ENCODE data around the gene MSANTD4. TPM values are rescaled to one million over a fixed set of nuclear protein-coding genes. Genes with fewer than 3 reads are reported as not detected.

Gene MSANTD4
- total RNA-seq: 19.2 and 24.2 TPM in 2 replicates

DNA sequence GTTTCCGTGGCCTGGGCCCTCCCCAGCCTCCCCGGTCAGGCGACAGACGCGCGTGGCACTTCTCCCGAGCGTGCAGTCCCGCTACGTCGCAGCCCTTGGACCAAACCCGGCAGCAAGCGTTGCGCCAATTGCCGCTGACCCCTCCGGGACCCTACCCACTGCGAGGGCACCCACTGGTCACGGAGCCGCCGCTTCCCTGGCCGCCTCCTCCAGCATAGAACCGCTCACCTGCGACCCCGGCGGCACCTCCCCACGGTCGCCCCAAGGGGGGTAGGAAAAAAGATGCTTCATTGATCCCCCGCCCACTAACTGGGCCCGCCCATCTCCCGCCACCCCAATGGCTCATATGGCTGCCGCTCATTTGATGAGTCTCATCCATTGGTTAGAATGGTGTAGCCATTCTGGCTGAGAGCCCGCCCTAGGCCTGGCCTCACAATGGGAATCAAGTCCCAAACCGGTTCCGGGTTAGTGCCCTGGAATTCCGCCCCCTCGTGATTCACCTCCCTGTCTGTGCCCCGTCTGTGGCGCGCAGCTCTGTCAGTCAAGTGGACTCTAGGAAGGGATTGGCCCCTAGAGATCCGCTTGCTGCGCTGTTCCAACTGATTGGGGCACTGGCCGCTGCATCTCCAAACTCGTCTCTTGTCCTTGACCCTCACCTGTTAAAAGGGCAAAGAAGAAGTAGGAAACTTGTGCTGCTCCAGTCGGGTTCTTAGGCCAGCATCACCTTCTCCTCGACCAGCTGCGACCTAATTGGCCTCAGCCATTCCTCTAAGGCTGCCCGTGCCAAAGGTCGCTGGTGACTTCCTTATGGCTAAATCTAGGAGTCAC is at the start of gene MSANTD4:
TSS of gene MSANTD4 (minus strand) at position 274 of the 828 bp plus-strand sequence. CDS start 11,323 bp downstream, outside the sequence.
- Histone ChIP-seq H3K27me3 (ENCODE audit: control insufficient read depth, insufficient read depth, low read length) (no peaks in the 10 kb centered on the region), H3K4me3 (ENCODE audit: low read depth, low read length) (peak within 1 kb of the TSS; percentile 96), H3K36me3 (ENCODE audit: control insufficient read depth, insufficient read depth, low read length) (no peaks in the 10 kb centered on the region)
- DNase-seq (ENCODE audit: low read depth): peak; percentile 97
- TF ChIP-seq, protein P1, sequence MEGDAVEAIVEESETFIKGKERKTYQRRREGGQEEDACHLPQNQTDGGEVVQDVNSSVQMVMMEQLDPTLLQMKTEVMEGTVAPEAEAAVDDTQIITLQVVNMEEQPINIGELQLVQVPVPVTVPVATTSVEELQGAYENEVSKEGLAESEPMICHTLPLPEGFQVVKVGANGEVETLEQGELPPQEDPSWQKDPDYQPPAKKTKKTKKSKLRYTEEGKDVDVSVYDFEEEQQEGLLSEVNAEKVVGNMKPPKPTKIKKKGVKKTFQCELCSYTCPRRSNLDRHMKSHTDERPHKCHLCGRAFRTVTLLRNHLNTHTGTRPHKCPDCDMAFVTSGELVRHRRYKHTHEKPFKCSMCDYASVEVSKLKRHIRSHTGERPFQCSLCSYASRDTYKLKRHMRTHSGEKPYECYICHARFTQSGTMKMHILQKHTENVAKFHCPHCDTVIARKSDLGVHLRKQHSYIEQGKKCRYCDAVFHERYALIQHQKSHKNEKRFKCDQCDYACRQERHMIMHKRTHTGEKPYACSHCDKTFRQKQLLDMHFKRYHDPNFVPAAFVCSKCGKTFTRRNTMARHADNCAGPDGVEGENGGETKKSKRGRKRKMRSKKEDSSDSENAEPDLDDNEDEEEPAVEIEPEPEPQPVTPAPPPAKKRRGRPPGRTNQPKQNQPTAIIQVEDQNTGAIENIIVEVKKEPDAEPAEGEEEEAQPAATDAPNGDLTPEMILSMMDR (IDR thresholded peaks at IDR 0.05; ENCODE audit: insufficient read depth, low read length, severe bottlenecking): no peak
- FAIRE-seq: peak; percentile 96

DNA sequence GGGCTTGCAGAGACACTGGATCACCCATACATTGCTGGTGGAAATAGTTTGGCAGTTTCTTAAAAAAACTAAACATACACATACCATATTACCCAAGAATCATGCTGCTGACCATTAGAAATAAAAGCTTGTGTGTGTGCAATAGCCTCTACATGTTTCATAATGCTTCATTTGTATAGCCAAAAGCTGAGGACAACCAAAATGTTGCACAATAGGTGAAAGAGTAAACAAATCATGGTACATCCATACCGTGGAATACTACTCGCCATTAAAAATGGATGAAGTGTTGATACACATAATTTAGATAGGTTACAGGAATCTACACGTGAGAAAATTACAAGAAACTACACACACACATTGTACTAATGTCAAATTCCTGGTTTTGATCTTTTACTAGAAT is 48.6 kb upstream of the MSANTD4 start:
- DNase-seq (ENCODE audit: low read depth): no peak
- no peak overlapping the region for H3K4me3 ChIP-seq (ENCODE audit: low read depth, low read length)
- H3K27me3 ChIP-seq (ENCODE audit: control insufficient read depth, insufficient read depth, low read length): no peaks in the 10 kb centered on the region
- H3K36me3 ChIP-seq (ENCODE audit: control insufficient read depth, insufficient read depth, low read length): peaks cover 1% of the 10 kb centered on the region
- FAIRE-seq: no peak
- TF ChIP-seq, protein P1 (IDR thresholded peaks at IDR 0.05; ENCODE audit: insufficient read depth, low read length, severe bottlenecking): no peak

DNA sequence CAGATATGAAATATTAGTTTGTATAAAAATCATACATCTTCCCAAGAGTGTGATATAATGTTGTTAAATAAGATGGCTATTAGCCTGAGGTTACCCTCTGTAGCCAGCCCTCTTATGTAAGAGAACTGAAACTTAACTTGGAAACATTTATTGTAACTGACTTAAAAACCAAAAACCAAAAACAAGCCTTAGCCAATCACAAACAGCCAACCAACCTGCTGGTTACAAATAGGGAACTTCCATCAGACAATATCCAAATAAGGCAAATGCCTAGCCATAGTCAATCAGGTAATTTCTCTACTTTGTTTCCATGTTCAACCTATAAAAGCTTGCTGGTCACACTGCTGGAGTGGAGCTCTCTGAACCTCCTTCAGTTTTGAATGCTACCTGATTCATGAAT is 41.0 kb upstream of the MSANTD4 start:
- Histone ChIP-seq H3K36me3 (ENCODE audit: control insufficient read depth, insufficient read depth, low read length) (no peaks in the 10 kb centered on the region), H3K27me3 (ENCODE audit: control insufficient read depth, insufficient read depth, low read length) (no peaks in the 10 kb centered on the region), H3K4me3 (ENCODE audit: low read depth, low read length) (no peak overlapping the region)
- FAIRE-seq: no peak
- DNase-seq (ENCODE audit: low read depth): no peak
- TF ChIP-seq, protein P1 (IDR thresholded peaks at IDR 0.05; ENCODE audit: insufficient read depth, low read length, severe bottlenecking): no peak

DNA sequence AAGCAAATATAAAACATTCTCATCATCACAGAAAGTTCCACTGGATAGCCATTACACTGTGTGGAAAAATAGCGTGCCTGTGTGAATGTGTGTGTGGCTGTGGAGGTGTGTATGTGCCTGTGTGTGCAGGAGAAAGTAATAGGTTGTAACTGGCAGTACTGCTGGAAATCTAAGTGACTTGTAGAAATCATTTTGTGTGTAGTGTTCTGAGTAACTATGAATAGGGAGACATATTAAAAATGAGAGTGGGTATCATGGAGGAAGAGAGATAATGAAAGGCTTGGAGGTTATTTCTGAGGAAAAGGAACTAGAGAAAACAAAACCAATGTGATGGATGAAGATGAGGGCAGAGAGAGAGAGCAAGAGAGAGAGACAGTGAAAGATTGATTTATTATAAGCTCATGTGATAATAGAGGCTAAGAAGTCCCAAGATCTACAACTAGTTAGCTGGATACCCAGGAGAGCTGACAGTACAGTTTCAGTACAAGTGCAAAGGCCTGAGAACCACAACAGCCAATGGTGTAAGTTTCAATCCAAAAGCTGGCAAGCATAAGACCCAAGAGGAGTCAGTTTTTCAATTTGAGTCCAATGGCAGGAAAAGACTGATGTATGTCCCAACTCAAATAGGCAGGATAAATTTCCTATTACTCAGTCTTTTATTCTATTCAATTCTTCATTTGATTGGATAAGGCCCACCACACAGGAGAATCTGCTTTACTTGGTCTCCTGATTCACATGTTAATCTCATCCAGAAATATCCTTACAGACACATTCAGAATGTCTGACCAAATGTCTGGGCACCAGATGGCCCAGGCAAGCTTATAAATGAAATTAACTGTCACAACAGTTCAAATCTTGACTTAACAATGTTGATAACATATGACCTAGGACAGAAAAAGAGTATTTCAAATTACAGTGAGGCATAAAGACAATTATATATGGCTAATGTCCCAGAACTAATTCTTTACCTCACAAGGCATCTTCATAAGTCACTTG is 40.2 kb upstream of the MSANTD4 start:
- no peak overlapping the region for H3K4me3 ChIP-seq (ENCODE audit: low read depth, low read length)
- DNase-seq (ENCODE audit: low read depth) (no peak), FAIRE-seq (no peak)
- TF ChIP-seq, protein P1 (IDR thresholded peaks at IDR 0.05; ENCODE audit: insufficient read depth, low read length, severe bottlenecking): no peak
- no peaks in the 10 kb centered on the region for H3K27me3 ChIP-seq (ENCODE audit: control insufficient read depth, insufficient read depth, low read length)
- H3K36me3 ChIP-seq (ENCODE audit: control insufficient read depth, insufficient read depth, low read length): no peaks in the 10 kb centered on the region

DNA sequence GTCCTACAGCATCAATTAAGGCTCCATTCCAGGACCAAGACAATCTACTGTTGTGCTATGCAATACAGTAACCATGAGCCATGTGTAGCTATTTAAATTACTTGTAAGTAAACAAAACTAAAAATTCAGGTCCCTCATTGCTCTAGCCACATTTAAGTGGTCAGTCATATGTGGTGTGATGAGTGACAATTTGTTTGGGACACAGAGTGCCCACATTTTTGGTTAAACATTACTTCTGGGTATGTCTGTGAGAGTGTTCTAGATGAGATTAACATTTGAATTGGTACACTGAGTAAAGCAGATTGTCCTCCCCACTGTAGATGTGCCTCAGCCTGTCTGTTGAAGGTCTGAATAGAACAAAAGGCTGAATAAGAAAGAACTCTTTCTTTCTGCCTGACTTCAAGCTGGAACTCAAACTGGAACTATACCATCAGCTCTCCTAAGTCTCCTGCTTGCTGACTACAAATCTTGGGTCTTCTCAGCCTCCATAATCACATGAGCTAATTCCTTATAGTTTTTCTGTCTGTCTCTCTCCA is 39.3 kb upstream of the MSANTD4 start:
- no peaks in the 10 kb centered on the region for H3K36me3 ChIP-seq (ENCODE audit: control insufficient read depth, insufficient read depth, low read length)
- H3K27me3 ChIP-seq (ENCODE audit: control insufficient read depth, insufficient read depth, low read length): no peaks in the 10 kb centered on the region
- DNase-seq (ENCODE audit: low read depth) (no peak), FAIRE-seq (no peak)
- TF ChIP-seq, protein P1 (IDR thresholded peaks at IDR 0.05; ENCODE audit: insufficient read depth, low read length, severe bottlenecking): no peak
- no peak overlapping the region for H3K4me3 ChIP-seq (ENCODE audit: low read depth, low read length)
